Mesangial cell (primary cell): ENCODE results near the gene LTN1. TPM values are rescaled to one million over a fixed set of nuclear protein-coding genes. Genes with fewer than 3 reads are reported as not detected.

Source experiments
- total RNA-seq: library from RNA; depleted of rRNA; stranded (reverse); fragments of >200 nt; gene quantifications from 2 replicates; pipeline ENCODE4 v1.2.3, GENCODE V29; 2015

LTN1 gene, protein sequence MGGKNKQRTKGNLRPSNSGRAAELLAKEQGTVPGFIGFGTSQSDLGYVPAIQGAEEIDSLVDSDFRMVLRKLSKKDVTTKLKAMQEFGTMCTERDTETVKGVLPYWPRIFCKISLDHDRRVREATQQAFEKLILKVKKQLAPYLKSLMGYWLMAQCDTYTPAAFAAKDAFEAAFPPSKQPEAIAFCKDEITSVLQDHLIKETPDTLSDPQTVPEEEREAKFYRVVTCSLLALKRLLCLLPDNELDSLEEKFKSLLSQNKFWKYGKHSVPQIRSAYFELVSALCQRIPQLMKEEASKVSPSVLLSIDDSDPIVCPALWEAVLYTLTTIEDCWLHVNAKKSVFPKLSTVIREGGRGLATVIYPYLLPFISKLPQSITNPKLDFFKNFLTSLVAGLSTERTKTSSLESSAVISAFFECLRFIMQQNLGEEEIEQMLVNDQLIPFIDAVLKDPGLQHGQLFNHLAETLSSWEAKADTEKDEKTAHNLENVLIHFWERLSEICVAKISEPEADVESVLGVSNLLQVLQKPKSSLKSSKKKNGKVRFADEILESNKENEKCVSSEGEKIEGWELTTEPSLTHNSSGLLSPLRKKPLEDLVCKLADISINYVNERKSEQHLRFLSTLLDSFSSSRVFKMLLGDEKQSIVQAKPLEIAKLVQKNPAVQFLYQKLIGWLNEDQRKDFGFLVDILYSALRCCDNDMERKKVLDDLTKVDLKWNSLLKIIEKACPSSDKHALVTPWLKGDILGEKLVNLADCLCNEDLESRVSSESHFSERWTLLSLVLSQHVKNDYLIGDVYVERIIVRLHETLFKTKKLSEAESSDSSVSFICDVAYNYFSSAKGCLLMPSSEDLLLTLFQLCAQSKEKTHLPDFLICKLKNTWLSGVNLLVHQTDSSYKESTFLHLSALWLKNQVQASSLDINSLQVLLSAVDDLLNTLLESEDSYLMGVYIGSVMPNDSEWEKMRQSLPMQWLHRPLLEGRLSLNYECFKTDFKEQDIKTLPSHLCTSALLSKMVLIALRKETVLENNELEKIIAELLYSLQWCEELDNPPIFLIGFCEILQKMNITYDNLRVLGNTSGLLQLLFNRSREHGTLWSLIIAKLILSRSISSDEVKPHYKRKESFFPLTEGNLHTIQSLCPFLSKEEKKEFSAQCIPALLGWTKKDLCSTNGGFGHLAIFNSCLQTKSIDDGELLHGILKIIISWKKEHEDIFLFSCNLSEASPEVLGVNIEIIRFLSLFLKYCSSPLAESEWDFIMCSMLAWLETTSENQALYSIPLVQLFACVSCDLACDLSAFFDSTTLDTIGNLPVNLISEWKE (N-terminal part only)
- total RNA-seq, result 9.0 and 10.4 TPM in 2 replicates

DNA sequence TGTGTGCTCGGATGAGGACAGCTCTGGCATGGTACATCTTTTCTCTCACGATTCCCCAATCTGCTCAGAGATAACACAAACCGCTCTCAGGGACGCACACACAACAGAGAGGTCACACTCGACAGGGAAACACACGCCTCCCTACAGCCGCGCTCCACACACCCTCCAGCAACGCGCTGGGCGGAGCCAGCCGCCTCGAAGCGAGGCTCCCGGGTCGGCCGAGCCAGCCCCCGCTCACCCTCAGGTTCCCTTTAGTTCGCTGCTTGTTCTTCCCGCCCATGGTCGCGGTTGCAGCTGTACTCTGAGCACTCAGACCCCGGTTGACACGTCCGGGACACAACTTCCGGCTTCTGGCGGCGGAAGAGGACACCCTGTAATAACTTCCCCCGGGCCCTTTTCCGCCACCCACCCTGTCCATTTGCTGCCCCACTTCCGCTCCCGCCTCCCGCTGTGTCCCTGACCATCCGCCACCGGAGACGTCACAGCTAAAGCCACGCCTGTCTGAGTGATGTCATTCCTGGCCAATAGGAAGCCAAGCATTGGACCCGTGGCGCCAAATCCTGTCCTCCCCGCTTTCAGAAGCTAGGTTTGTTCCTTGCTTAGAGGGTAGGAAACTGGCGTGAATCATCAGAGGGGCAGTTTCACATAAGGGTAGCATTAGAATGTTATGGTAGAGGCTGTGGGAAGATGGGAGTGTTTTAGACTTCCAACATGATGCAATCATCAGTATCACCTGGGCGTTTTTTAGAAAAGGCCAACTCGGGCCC is at the start of gene LTN1:
LTN1 (minus strand) TSS at position 352 of the 767 bp plus-strand sequence; CDS start at position 280, 72 bp downstream.

DNA sequence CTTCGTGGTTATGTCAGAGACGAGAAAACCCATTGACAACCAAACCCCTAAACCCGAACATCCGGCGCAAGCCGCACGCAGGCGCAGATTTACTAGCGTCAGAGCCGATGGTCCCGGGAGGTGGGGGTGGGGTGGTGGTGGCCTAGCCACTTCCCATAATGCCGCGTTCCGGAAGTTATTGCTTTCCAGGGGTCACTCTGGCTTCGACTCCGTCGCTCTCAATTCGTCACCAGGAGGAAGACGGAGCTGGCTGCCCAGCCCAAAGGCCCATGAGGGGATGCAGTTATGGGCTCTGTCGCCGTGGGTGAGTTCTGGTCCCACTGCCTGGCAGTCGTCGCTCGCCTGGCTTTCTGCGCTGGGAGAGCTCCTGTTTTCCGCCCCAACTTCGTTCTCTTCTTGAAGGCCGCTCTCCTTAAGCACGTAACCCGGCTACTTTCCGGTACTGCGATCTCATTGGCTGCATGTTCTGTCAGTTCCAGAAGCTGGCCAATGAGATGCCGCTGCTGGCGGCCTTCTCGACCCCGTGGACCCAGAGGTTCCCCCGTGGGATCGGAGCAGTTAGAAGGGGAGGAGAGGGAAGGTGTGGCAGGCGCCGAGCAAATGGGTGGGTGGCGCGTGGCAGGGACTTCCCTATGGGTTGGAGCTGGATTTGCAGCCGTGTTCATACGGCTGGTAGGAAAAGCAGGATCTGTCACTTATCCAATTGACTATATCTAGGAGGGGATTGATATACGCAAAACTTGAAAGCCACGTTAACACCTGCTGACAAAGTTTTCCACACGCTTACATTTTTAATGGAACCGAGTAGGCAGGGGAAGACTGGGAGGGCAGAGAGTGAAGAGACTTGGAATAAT is 32.0 kb upstream of the LTN1 start, which contains the start of gene USP16:
USP16 (plus strand) TSS at position 195 of the 854 bp plus-strand sequence. CDS start 3,246 bp downstream, outside the sequence.

Other genes with a start within 250 kb of the LTN1 start
- gene RWDD2B, start 26.5 kb upstream of the LTN1 start, total RNA-seq, result 10.1 and 11.1 TPM in 2 replicates
- gene USP16, start 31.8 kb upstream of the LTN1 start, total RNA-seq, result 6.0 and 11.7 TPM in 2 replicates
- 120 and 250 TPM in 2 replicates for gene CCT8, start 80.8 kb upstream of the LTN1 start, total RNA-seq
- 8.1 and 10.9 TPM in 2 replicates for gene MAP3K7CL, start 137.8 kb upstream of the LTN1 start, total RNA-seq